ENCODE results near the gene NEGR1. TPM values are rescaled to one million over a fixed set of nuclear protein-coding genes. Genes with fewer than 3 reads are reported as not detected.

NEGR1 gene
- total RNA-seq, 4 donors from 2014 or later, result 1.6 to 4.7 (median 2.3) TPM

DNA sequence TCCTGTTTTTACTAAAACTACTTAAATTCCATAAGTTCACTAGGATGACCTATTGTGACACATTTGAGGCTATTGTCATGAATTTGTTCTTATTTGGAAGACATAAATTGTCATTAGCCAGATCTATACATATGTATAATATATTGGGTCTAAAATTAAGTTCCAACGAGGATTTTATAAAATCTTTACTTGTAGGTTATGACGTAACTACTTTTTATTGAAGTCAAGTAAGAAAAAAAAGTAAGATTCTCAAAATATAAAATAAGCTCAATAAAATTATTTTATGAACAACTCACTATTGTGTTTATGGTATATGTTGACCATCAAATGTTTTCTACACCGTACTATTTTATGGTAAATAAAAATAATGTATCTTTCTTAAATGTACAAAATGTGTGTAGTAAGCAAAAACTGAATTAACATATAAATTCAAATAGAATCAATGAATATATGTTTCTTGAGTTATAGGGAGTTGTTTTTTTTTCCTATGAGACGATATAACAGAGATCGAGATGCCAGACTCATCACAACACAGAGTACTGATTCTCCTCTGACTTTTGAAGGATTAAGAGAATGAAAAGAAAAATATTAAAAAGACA, 64.1 kb downstream of the NEGR1 start:
- Histone ChIP-seq H3K4me3 (no peak overlapping the region), H3K4me1 (no peaks in the 10 kb centered on the region), H3K36me3 (no peaks in the 10 kb centered on the region), H3K27ac (no peak overlapping the region), H3K9me3 (no peaks in the 10 kb centered on the region), H3K27me3 (no peaks in the 10 kb centered on the region)
- TF ChIP-seq, protein P1, sequence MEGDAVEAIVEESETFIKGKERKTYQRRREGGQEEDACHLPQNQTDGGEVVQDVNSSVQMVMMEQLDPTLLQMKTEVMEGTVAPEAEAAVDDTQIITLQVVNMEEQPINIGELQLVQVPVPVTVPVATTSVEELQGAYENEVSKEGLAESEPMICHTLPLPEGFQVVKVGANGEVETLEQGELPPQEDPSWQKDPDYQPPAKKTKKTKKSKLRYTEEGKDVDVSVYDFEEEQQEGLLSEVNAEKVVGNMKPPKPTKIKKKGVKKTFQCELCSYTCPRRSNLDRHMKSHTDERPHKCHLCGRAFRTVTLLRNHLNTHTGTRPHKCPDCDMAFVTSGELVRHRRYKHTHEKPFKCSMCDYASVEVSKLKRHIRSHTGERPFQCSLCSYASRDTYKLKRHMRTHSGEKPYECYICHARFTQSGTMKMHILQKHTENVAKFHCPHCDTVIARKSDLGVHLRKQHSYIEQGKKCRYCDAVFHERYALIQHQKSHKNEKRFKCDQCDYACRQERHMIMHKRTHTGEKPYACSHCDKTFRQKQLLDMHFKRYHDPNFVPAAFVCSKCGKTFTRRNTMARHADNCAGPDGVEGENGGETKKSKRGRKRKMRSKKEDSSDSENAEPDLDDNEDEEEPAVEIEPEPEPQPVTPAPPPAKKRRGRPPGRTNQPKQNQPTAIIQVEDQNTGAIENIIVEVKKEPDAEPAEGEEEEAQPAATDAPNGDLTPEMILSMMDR (IDR thresholded peaks at IDR 0.05), result no peak
- no peak for TF ChIP-seq POLR2A (IDR thresholded peaks at IDR 0.05)
- no peak for DNase-seq

DNA sequence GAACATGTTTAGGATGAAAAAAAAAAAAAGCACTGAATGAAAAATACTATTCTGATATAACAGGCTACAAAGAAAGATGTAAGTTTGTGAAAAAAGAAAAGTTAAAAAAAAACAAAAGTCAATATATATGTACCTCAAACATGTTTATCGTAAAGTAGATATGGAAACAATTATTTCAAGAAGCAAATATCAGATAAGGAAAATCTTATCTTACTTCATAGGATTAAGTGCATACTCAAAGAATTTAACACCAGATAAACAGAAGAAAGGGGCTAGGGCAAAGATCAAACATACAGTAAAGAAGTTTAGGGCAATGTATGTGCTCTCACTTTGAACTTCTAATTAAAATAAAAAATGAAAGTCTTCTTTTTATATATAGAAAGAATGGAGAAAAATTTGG, 75.3 kb downstream of the NEGR1 start:
- no peak for DNase-seq
- H3K36me3 ChIP-seq, result no peaks in the 10 kb centered on the region
- H3K4me1 ChIP-seq, result no peaks in the 10 kb centered on the region
- H3K27ac ChIP-seq, result no peak overlapping the region
- no peaks in the 10 kb centered on the region for H3K27me3 ChIP-seq
- H3K4me3 ChIP-seq, result no peak overlapping the region
- H3K9me3 ChIP-seq, result no peaks in the 10 kb centered on the region
- TF ChIP-seq, protein P1 (IDR thresholded peaks at IDR 0.05), result no peak
- no peak for TF ChIP-seq POLR2A (IDR thresholded peaks at IDR 0.05)

DNA sequence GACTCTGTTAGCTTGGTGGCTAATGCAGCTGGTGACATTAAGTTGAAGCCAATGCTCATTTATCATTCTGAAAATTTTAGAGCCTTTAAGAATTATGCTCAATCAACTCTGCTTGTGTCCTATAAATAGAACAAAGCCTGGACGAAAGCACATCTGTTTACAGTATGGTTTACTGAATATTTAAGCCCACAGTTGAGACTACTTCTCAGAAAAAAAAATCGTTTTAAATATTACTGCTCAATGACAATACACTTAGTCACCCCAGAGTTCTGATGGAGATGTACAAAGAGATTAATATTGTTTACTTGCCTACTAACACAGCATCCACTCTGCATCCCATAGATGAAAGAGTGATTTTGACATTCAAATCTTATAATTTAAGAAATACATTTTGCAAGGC, 79.6 kb downstream of the NEGR1 start:
- Histone ChIP-seq H3K9me3 (no peaks in the 10 kb centered on the region), H3K27ac (no peak overlapping the region), H3K36me3 (no peaks in the 10 kb centered on the region), H3K4me3 (no peak overlapping the region), H3K4me1 (no peaks in the 10 kb centered on the region), H3K27me3 (no peaks in the 10 kb centered on the region)
- DNase-seq, result no peak
- TF ChIP-seq, protein P1 (IDR thresholded peaks at IDR 0.05), result no peak
- no peak for TF ChIP-seq POLR2A (IDR thresholded peaks at IDR 0.05)

DNA sequence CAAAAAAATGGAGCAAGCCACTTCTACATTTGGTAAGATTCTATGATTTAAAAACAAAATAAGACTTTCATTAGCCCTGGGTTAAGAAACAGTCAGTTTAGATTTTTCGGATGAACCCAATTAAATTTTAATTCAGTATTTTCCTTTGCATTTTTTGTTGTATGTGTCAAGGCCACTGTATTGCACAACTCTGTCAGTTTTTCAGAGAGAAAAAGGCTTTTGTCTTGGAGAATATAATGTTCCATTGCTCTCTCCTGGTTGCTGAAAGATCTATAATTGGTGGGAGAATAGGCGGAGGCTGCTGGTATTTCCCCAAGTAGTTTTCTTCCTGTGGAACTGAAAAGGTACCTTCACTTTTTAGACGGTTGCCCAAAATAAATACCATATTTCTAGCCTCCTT, 84.6 kb downstream of the NEGR1 start:
- H3K4me3 ChIP-seq, result no peak overlapping the region
- no peak for DNase-seq

DNA sequence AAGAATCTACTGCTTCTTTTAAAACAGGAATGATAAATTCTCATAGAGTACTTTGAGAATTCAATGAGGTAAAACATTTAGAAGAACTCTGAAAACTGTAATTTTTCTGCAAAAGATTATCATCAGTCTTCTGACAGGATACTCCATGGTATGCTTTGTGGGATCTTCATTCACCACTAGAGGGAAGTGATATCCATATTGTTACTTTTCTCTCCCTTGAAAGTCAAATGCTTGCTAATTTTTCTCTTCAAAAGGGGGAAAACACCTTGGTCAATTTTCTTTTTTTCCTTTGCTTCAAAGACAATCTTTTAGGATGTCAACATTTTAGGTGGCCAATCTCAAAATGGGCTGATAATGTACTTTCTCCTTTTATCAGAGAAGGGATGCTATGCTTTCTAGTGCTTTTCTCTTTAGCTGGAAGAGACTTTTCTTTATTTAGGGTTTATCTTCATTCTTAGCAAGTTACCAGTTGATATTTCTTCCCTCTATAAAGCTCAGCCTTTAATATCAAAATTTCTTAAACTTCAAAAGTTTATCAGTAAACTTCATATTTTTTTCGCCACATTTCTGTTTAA, 95.5 kb downstream of the NEGR1 start:
- no peaks in the 10 kb centered on the region for H3K4me1 ChIP-seq
- H3K9me3 ChIP-seq, result no peaks in the 10 kb centered on the region
- TF ChIP-seq, protein P1 (IDR thresholded peaks at IDR 0.05), result peak in 3 of 6 experiments; percentile 8 to 21 (median 18)
- TF ChIP-seq POLR2A (IDR thresholded peaks at IDR 0.05), result no peak
- no peak for DNase-seq
- no peaks in the 10 kb centered on the region for H3K36me3 ChIP-seq
- H3K27ac ChIP-seq, result no peak overlapping the region
- H3K27me3 ChIP-seq, result no peaks in the 10 kb centered on the region
- H3K4me3 ChIP-seq, result no peak overlapping the region

More for the DNA sequence above, 84.6 kb downstream of the NEGR1 start:
- Histone ChIP-seq H3K27me3 (no peaks in the 10 kb centered on the region), H3K4me1 (no peaks in the 10 kb centered on the region), H3K27ac (no peak overlapping the region), H3K9me3 (no peaks in the 10 kb centered on the region), H3K36me3 (no peaks in the 10 kb centered on the region)
- TF ChIP-seq, protein P1 (IDR thresholded peaks at IDR 0.05), result no peak

All from Peyer's patch (tissue), 4 donors.